GM21360 (cell line): Measurements from ENCODE around the gene SLC19A3.
"Not testable (repeated sequence)": the region's sequence is repeated elsewhere in the genome, so short reads cannot be mapped to it uniquely, and the experiment has no call there.

Source experiments
- ATAC-seq: cut with Tn5 transposase; IDR thresholded peaks from one replicate; pipeline ENCODE4 v1.9.1; 2021; ENCODE audit warnings: mild to moderate bottlenecking, moderate library complexity; ENCODE audit not compliant: unreplicated experiment

The SLC19A3 gene

DNA sequence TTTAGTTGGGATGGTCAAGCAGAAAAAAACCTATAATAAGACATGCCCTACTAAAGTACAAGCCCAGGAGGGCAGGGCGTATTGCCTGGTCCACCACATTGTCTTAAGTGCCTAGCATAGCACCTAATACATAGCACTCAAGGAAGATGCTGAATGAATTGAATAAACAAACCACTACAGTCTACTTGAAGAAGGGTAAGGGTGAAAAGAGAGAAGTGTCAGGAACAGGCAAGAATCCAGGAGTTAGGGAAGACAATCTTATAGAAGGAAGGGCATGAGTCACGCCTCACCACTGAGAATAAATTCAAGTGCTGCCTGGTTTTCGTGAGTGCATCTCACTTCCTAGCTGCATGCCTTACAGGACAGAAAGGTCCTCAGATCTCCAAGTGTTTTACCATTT, 13.9 kb downstream of the SLC19A3 start:
- ATAC-seq: no peak

DNA sequence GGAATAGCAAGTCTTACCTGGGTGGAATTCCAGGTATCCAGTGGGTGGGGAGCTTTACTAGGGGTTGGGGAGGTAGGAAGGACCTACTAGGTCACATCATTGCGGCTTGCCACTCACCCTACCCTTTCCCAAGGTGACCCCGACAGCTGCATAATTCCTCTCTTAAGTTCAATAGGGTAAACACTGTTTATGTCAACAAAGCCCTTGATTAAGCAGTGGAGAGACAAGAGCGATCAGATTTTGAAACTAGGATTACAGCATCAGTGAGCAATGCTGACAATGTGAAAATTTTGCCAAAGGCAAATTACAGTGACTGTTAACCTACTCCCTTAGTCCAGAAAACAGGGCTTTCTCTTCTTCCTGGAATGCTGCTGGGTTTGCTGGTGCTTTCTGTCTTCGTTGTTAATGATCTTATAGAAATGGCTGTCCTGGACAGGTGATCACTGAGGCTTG, 14.5 kb downstream of the SLC19A3 start:
- ATAC-seq: no peak

DNA sequence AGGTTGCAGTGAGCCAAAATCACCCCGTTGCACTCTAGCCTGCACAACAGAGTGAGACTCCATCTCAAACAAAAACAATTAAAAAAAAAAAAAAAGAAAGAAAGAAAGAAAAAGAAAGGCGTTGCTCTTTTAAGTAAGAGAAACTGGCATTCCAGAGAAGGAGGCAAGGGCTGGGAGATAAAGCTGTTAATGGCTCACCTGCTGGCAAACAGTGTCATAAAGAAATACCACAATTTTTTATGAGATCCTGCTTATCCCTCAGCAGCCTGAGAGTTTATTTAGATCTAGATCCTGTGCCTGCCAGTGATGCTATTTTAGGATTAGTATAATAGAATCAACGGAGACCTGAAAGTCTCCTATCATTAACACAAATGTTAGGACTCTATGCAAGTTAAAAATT, 16.3 kb downstream of the SLC19A3 start:
- no peak for ATAC-seq

DNA sequence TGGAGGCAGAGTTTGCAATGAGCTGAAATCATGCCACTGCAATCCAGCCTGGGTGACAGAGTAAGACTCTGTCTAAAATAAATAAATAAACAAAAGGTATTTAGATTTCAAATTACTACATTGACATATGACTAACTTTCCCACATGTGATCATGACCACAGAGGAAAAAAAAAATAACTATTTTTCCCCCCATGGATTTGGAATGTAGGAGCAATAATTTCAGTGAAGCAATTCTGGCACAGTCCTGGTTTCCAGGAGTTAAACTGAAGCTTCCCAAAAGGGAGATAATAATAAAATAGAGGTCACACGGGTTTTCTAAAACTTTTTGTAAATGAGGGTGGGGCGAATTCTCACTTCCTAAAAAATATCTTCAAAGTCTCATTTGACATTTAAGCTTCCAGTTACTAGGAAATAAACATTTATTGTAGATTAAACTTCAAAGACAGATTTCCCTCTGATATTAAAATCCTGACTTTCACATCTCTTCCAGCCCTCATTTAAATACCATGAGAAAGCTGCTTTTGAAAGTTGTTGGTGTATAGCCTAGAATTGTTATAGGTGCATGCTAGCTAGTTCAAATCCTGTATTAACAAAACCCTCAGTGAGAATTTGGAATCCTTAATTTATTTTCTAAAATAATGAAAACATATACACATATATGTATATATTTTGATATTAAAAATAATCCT, 20.7 kb downstream of the SLC19A3 start:
- ATAC-seq: no peak

DNA sequence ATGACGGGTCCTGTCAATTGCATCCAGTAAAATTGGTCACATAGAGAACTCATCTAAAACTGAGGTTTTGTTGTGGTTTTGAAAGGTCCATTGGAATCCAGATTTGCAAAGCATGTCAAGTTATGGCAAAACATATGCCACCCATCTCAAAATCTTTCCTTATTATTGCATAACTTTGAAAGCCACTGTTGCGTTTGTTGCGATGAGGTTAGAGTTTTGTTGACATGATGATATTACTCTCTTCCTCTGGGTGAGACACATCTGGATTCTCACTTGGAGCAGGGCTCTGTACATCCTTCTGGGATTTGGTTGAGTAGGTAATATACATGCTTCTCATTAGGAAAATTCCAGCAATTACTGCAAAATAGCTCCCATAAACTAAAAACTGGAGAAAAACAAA, 30.6 kb downstream of the SLC19A3 start:
- ATAC-seq: no peak

DNA sequence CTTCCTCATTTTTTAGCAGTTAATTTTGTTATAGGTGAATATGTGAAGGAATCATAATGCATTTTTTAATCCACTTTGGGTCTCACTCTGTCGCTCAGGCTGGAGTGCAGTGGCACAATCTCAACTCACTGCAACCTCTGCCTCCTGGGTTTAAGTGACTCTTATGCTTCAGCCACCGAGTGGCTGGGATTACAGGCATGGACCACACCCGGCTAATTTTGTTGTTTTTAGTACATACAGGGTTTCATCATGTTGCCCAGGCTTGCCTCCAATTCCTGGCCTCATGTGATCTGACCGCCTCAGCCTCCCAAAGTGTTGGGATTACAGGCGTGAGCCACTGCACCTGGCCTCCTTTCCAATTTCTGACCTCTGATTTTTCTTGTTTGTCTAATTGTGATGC, 33.6 kb downstream of the SLC19A3 start:
- no peak for ATAC-seq

DNA sequence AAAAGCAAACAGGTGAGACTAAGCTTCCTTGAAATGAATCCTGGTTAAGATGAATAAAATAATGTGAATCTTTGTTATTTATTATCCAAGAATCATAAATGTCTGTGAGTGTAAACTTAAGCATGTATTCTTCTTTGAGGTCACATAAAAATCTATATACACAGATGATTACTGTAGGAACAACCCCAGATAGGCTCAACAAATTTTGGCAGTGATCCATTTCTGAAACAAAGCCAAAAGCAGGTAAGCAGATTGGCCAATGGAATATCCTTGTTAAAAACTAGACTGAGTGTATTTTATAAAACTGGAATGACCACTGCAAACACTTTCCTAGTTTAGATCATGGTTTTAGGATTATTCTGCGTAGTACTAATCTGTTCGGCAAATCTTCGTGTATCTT, 39.9 kb downstream of the SLC19A3 start:
- no peak for ATAC-seq

DNA sequence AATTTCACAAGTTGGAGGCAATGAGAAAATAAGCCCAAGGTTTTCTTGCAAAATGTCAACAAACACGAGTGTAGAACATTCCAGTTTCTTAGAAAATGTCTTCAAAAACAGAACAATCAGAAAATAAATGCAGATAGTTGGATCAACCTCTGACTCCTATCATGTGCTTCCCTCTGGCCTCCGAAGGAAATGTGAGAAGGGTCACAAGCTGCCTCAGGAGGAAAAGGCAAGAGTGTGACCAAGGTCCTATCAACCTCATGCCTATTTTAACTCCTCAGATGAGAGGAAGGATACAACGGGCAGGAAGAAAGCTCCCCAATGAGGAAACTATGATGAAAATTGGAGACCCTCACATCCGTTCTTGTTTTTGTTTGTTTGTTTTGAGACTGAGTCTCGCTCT, 43.3 kb downstream of the SLC19A3 start:
- no peak for ATAC-seq

DNA sequence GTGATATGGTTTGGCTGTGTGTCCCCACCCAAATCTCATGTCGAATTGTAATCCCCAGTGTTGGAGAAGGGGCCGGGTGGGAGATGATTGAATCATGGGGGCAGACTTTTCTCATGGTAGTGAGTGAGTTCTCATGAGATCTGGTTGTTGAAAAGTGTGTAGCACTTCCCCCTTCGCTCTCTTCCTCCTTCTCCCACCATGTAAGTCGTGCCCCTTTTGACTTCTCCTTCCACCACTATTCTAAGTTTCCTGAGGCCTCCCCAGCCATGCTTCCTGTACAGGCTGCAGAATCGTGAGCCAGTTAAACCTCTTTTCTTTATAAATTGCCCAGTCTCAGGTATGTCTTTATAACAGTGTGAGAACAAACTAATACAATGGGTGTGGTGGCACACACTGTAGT, 44.2 kb downstream of the SLC19A3 start:
- not testable (repeated sequence) for ATAC-seq

DNA sequence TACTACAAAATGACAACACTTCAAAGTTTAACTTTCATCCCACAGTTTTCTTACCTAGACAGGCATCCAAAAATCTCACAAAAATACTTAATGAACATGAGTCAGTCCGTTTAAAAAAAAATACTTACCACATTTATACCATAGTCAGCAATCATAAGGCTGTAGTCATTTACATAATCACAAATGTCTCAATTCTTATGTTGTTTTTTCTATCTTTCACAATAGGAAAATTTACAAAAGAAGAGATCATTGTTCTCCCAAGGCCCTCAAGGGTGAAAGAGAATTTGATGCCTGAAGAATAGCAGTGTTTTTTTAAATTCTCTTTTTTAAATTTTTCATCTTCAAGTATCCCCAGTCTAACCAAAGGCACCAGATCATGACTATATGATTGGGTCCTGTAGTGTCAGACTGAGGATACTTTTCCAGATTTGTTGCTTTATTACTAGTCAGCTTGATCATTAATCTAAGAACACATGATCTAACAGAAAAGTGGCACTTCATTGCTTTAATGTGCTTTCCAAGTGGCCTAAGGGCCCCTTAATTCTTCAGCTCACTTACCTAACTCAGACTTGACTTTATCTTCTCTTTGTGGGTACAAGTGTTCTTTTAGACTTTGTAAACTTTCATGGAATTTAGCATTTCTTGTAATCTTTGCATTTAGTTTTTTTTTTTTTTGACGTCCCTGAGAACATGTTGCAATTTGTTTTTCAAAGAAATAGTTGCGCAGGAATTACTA, 46.5 kb downstream of the SLC19A3 start:
- ATAC-seq: no peak

DNA sequence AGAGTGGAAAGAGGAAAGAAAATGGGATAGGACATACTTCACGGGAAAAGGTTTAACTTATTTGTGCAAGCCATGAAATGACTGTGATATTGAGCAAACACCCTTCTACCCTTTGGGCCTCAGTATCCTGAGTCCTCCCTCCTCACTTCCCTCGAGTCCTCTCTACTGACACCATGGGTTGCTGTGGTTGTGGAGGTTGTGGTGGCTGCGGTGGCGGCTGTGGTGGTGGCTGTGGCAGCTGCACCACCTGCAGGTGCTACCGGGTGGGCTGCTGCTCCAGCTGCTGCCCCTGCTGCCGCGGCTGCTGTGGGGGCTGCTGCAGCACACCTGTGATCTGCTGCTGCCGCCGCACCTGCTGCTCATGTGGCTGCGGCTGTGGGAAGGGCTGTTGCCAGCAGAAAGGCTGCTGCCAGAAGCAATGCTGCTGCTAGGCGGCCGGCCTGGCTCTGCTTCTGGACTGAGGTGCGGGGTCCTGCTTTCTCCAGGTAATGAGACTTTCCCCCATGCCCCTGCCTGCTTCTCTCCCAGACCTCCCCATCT, 51.1 kb downstream of the SLC19A3 start, which contains the start of gene SCYGR5:
Gene SCYGR5 (plus strand): TSS at position 174 of the 540 bp plus-strand sequence. CDS start 0 bp downstream, at position 174.
- not testable (repeated sequence) for ATAC-seq

DNA sequence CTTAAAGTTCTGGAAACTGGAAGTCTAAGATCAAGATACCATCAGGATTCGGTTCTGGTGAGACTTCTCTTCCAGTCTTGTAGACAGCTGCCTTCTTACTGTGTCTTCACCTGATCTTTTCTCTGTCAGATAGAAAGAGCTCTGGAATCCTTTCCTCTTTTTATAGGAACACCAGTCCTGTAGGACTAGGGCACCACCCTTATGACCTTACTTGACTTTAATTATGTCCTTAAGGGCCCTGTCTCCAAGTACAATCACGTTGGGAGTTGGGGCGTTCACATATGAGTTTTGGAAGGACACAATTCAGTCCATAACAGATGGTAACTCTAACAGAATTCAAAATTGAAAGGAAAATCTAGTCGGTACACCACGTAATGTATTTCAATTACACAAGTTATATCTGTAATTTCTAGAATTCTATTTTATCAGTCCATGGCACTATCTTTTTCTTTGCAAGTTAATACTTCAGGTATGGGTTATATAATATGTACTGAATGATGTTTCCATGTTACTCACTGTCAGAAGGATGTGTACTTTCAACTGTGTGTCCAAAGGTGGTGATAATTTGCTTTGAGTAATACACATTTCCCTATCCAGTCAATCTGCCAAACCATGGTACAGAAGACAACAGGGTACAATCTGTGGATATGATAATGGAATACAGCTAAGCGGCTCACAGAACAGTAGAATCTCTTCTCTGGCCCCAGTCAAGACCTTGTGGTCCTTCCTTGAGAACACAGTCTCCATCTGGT, 52.5 kb downstream of the SLC19A3 start:
- ATAC-seq: no peak

DNA sequence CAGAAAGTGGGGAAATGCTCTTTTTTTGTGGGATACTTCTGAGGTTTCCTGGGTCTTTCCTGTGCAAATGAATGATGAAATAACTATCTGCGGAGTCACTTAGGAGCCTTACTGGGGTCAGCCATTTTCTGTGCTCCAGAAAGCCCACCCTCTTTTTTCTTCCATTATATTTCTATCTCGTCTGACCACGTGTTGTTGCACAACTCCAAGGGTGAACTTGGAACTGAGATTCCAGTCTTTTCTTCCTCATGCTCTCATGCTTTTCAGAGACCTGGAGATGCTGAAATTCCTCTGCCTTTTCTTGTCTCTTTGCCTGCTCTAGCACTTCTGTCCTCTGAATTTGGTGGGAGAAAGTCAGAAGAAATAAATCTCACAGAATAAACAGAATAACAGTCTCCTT, 56.0 kb downstream of the SLC19A3 start:
- ATAC-seq: no peak

DNA sequence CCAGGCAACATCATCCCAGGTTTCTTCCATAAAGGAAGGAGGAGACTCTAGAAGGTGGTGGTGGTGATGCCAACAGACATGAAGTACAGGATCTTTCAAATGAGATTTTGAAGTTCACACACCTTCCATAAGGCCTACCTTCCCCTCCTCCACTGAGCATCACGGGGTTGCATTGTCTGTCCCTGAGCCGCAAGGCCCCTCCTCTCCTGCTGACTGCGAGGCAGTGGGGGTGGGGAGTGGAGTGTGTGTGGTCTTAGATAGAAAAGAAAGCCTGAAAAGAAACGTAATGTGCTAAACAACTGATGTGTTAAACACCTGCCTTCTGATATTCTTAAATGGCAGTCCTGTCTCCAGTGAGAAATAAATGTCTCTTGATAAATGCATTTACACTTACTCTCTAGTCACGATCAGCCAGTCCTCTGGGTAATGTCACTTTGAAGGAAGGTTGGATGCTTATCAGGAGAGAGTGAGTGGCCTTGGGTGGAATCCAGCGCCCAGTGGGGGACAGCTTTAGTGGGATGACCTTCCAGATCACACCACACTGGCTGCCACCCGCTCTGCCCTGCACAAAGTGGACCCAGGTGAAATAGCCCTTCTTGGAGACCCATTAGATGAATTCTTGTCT, 56.7 kb downstream of the SLC19A3 start:
- ATAC-seq: no peak

DNA sequence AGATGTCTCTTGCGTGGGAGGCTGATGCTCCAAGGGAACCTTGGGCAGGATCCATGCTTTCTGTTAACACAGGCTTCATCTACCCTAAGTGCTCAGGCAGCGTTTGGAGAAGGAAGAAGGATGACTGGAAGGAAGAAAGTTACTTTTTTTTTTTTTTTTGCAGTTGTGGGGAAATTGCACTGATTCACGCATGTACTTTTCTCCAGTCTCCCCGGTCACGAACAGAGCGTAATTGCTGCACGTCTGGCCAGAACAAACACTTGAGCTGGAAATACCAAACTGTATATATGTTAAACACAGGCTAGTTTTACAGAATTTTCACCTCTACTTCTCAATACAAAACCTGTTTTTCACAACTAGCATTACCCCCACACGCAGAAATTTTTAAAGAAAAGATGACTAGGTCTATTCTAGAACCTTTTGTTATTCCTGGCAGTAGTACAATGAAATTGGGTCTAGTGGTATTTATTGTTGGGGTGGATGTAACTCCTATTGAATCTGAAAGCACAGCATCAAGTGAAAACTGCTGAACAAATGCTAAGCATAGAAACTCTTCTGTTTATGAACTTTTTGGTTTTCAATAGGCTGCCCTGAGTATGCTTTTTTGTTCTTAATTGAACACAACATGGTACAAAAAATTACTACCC, 60.5 kb downstream of the SLC19A3 start:
- ATAC-seq: no peak

DNA sequence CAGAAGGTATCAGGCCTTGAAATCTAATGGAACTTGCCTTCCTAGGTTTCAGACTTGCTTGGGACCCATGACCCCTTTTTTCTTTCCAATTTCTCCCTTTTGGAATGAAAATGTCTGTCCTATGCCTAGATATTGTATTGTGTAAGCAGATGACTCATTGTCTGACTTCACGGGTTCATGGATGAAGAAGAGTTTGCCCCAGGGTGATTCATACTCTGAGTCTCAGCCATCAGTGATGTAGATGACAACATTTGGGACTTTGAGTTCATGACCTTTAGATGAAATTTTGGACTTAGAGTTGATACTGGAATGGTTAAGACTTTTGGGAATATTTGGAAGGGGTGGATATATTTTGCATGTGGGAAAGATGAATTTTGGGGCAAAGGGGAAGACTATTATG, 62.4 kb downstream of the SLC19A3 start:
- ATAC-seq: no peak

DNA sequence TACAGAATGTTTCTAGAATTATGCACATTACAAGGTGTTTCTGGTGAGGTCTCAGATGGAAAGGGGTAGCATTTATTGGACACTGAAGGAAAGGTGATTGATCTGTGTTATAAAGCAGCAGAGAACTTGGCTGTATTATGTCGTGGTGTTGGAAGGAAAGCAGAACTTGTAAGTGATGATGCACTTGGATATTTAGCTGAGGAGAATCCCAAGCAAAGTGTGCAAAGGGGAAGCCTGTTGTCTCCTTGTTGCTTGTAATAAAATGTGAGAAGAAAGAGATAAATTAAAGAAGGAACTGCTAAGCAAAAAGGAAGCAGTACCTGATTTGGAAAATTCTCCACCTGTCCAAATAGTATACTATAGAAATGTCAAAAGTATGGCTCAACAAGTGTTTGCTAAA, 63.4 kb downstream of the SLC19A3 start:
- no peak for ATAC-seq

DNA sequence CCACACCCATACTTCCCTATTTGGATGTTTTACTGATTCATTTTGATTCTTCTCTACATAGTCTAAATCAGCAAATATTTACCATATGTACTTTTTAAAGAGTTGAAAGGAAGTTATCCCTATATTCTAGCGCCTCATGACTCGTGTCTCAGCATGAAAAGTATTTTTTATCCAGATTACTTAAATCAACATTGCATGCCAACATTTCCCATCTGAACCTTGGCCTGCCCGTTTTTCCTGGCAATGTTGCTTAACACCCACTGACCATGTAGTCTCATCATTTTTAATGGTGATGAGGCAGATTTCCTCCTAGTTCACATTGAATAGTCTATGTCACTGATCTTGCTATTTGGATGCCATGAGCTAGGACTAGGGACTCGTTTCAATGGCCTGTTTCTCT, 64.4 kb downstream of the SLC19A3 start:
- no peak for ATAC-seq

DNA sequence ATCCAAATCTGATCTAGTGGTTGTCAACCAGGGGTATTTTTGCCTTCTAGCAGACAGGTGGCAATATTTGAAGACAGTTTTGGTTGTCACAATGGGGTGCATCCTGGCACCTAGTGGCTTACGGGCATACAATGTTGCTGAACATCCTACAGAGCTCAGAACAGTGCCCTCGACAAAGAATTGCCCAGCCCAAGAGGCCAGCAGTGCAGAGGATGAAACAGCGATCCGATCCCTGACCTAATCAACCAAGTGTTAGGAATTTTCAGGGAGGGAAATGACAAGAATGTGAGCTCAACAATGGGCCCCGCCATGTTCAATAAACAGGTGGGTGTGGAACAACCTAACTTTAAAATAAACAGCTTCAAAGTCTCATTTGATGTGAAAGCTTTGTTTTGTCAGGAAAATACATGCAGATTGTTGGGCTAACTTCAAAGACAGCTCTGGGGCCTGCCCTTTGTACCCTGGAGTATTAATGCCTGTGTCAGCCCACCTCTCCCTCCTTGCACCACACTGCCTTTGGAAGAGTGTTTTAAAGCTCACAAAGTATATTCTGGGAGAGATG, 73.8 kb downstream of the SLC19A3 start:
- no peak for ATAC-seq

DNA sequence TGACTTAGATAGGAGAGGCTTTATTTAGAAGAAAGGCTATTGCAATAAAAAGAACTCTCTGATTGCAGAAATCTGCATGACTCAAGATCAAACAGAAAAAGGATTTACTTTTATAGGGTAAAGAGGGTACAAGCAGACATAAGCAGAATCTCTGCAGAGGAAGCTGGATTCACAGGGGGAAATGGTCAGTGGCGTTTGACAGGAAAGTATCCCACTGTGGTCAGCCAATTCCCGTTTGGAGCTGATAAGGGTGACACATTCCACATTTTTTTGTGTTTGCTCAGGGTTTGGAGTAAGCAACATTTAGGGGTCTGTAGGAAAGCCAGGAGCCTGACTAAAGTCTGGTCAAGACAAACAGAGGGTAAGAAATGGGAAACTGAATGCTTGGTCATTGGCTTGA, 75.2 kb downstream of the SLC19A3 start:
- no peak for ATAC-seq
